Upper lobe of left lung (tissue), 4 donors: ENCODE measurements around the gene MCFD2.

Experiments used
- CTCF ChIP-seq, 6 experiments: fragments of 450-650 bp in 4 of 6; fragments of 200-600 bp in 2 of 6; sonication (generic) in 2 of 6; IDR thresholded peaks; one replicate each; pipeline ENCODE4 v1.5.1; 2016 to 2019; ENCODE audit warnings: antibody characterized with exemption in 6 of 6
- EP300 ChIP-seq, 4 donors: sonication (generic); formaldehyde crosslinking; IDR thresholded peaks; one replicate each; pipeline ENCODE4 v1.5.1; 2017; ENCODE audit warnings: antibody characterized with exemption in 4 of 4, control low read depth in 2 of 4
- POLR2A ChIP-seq, 4 donors: fragments of 450-650 bp; IDR thresholded peaks; one replicate each; pipeline ENCODE4 v1.5.1; 2016 to 2017; ENCODE audit warnings: antibody characterized with exemption in 4 of 4, mild to moderate bottlenecking in 2 of 4

- TF ChIP-seq CTCF (IDR thresholded peaks at IDR 0.05) = no peak
- TF ChIP-seq POLR2A (IDR thresholded peaks at IDR 0.05) = no peak
- TF ChIP-seq EP300 (IDR thresholded peaks at IDR 0.05) = no peak
Observed at GRCh38 chr2:46925474-46926351, 10.1 kb upstream of the MCFD2 start.
